IMR-90 (cell line): Measurements from ENCODE around the gene TCERG1L. TPM values are rescaled to one million over a fixed set of nuclear protein-coding genes. Genes with fewer than 3 reads are reported as not detected.

Experiments
- ATAC-seq: fragments of 200-7000 bp; cut with Tn5 transposase; 2 replicates; pipeline ENCODE4 v1.9.1; 2020; ENCODE audit warnings: low read depth, mild to moderate bottlenecking, moderate library complexity
- BruUV-seq: library from RNA; stranded (reverse); fragments of 400-500 nt; replicated peaks from 2 replicates; lab custom pipeline; 2021; lab: Mats Ljungman, UMichigan
- CTCF ChIA-PET: fragments of 300-600 bp; formaldehyde crosslinking; extraction: SDS; loops from one replicate; lab custom pipeline; 2021; ENCODE audit warnings: antibody characterized with exemption; lab: Yijun Ruan, JAX
- POLR2A ChIA-PET: fragments of 300-600 bp; sonication (Branson Sonifier 250); formaldehyde crosslinking; loops from one replicate; lab custom pipeline; 2022; ENCODE audit warnings: antibody characterized with exemption; ENCODE audit not compliant: unreplicated experiment; lab: Charles Lee
- DNase-seq: peaks from one replicate; pipeline ENCODE4 v3.0.0; 2013
- H2AFZ ChIP-seq: replicated peaks from 2 replicates; pipeline ENCODE3; 2013; ENCODE audit warnings: low read length, mild to moderate bottlenecking; ENCODE audit not compliant: poor library complexity
- H2AK5ac ChIP-seq: 2 replicates; pipeline ENCODE4 v1.6.1; 2013; ENCODE audit warnings: low read depth, low read length, inconsistent platforms
- H2AK9ac ChIP-seq: replicated peaks from 2 replicates; pipeline ENCODE3; 2013; ENCODE audit warnings: mild to moderate bottlenecking, low read depth, low read length, moderate library complexity; ENCODE audit not compliant: poor library complexity
- H2BK120ac ChIP-seq: 2 replicates; pipeline ENCODE4 v1.6.1; 2013; ENCODE audit warnings: low read depth, low read length, inconsistent platforms
- H2BK15ac ChIP-seq: 3 replicates; pipeline ENCODE4 v1.6.1; 2013; ENCODE audit warnings: low read depth, low read length, inconsistent platforms
- H2BK20ac ChIP-seq: 2 replicates; pipeline ENCODE4 v1.6.1; 2013; ENCODE audit warnings: low read depth, mild to moderate bottlenecking, inconsistent platforms, low read length, moderate library complexity
- H2BK5ac ChIP-seq: 2 replicates; pipeline ENCODE4 v1.6.1; 2013; ENCODE audit warnings: mild to moderate bottlenecking, low read depth, low read length, inconsistent platforms; ENCODE audit not compliant: poor library complexity, severe bottlenecking
- H3K14ac ChIP-seq: replicated peaks from 2 replicates; pipeline ENCODE4 v1.6.1; 2013; ENCODE audit warnings: low read depth, low read length, inconsistent platforms
- H3K18ac ChIP-seq: 2 replicates; pipeline ENCODE4 v1.6.1; 2013; ENCODE audit warnings: low read depth, low read length, control low read depth
- H3K23ac ChIP-seq: 2 replicates; pipeline ENCODE4 v1.6.1; 2013; ENCODE audit warnings: low read depth, low read length, inconsistent platforms
- H3K27ac ChIP-seq: 2 replicates; pipeline ENCODE4 v1.5.1; 2013; ENCODE audit warnings: mild to moderate bottlenecking, control low read depth, low read length; ENCODE audit not compliant: insufficient read depth
- H3K27me3 ChIP-seq: 2 replicates; pipeline ENCODE4 v1.6.1; 2013; ENCODE audit warnings: low read length; ENCODE audit not compliant: control insufficient read depth, insufficient read depth
- H3K36me3 ChIP-seq: 2 replicates; pipeline ENCODE4 v1.6.1; 2013; ENCODE audit warnings: low read length, mixed read lengths; ENCODE audit not compliant: control insufficient read depth, insufficient read depth
- H3K4ac ChIP-seq: 2 replicates; pipeline ENCODE4 v1.6.1; 2013; ENCODE audit warnings: low read depth, low read length, inconsistent platforms
- H3K4me1 ChIP-seq: 2 replicates; pipeline ENCODE4 v1.6.1; 2013; ENCODE audit warnings: low read length, mixed read lengths; ENCODE audit not compliant: control insufficient read depth, insufficient read depth
- H3K4me2 ChIP-seq: 2 replicates; pipeline ENCODE4 v1.6.1; 2013; ENCODE audit warnings: low read depth, mild to moderate bottlenecking, control low read depth, low read length, moderate library complexity
- H3K4me3 ChIP-seq: 2 replicates; pipeline ENCODE4 v1.5.1; 2013; ENCODE audit warnings: low read depth, mild to moderate bottlenecking, control low read depth, low read length, moderate library complexity; ENCODE audit not compliant: insufficient read depth
- H3K56ac ChIP-seq: 2 replicates; pipeline ENCODE4 v1.6.1; 2013; ENCODE audit warnings: low read length, inconsistent platforms; ENCODE audit not compliant: insufficient read depth; ENCODE audit errors: extremely low read depth
- H3K79me1 ChIP-seq, 2 experiments: 2 replicates each; pipeline ENCODE4 v1.6.1; 2013; ENCODE audit warnings: low read length in 2 of 2, inconsistent platforms in 1 of 2, low read depth in 1 of 2
- H3K9ac ChIP-seq: 2 replicates; pipeline ENCODE4 v1.6.1; 2013; ENCODE audit warnings: low read depth, low read length, control low read depth
- H3K9me1 ChIP-seq: 2 replicates; pipeline ENCODE4 v1.6.1; 2013; ENCODE audit warnings: low read length, inconsistent platforms; ENCODE audit not compliant: insufficient read depth
- H3K9me3 ChIP-seq: 2 replicates; pipeline ENCODE4 v1.6.1; 2013; ENCODE audit warnings: low read length; ENCODE audit not compliant: control insufficient read depth, insufficient read depth
- H4K20me1 ChIP-seq: 2 replicates; pipeline ENCODE4 v1.6.1; 2013; ENCODE audit warnings: low read length, inconsistent platforms; ENCODE audit not compliant: insufficient read depth
- H4K5ac ChIP-seq: 2 replicates; pipeline ENCODE4 v1.6.1; 2013; ENCODE audit warnings: mild to moderate bottlenecking, low read depth, low read length, control low read depth
- H4K8ac ChIP-seq, 2 experiments: 2 replicates each; pipeline ENCODE4 v1.6.1; 2013; ENCODE audit warnings: low read depth in 2 of 2, low read length in 2 of 2, control low read depth in 1 of 2, inconsistent platforms in 1 of 2
- H4K91ac ChIP-seq: 2 replicates; pipeline ENCODE4 v1.6.1; 2013; ENCODE audit warnings: low read depth, low read length, inconsistent platforms; ENCODE audit not compliant: insufficient read depth
- whole genome bisulfite sequencing, 2 experiments: methylation state at CpG; one replicate each; pipeline versions ENCODE4 v1.1.5 to v1.1.7; 2013; ENCODE audit warnings: missing lambda C conversion rate in 2 of 2; ENCODE audit not compliant: insufficient read length in 1 of 2; ENCODE audit errors: extremely low coverage in 2 of 2; 5-methylcytosine and 5-hydroxymethylcytosine counted together
- dilution Hi-C: fragments of 300-500 bp; cut with HindIII; formaldehyde crosslinking; loops from one replicate; pipeline ENCODE4 v1.14.3; 2018; ENCODE audit warnings: low sequenced_read_pairs; ENCODE audit not compliant: unreplicated experiment
- in situ Hi-C: fragments of 300-500 bp; cut with MboI; formaldehyde crosslinking; loops from 3 replicates; pipeline ENCODE4 v1.14.3; 2019; ENCODE audit warnings: low sequenced_read_pairs, inconsistent platforms, mixed read lengths
- intact Hi-C: fragments of 100-400 bp; cut with micrococcal nuclease; formaldehyde crosslinking; loops from 2 replicates; pipeline ENCODE4 v1.10.0; 2022
- polyA plus RNA-seq, 3 experiments: library from polyadenylated mRNA; depleted of rRNA; stranded (reverse); fragments of >200 nt; gene quantifications; 2 replicates each; pipeline ENCODE4 v1.2.3, GENCODE V29; 2012; ENCODE audit warnings: low replicate concordance in 1 of 3
- total RNA-seq: library from RNA; depleted of rRNA; stranded (reverse); fragments of >200 nt; gene quantifications from 2 replicates; pipeline ENCODE4 v1.2.3, GENCODE V29; 2012
- TF ChIP-seq, protein P1 (sequence below): fragments of 150-350 bp; IDR thresholded peaks from 2 replicates; pipeline ENCODE4 v1.6.1; 2017; ENCODE audit warnings: mild to moderate bottlenecking, antibody characterized with exemption, low read length, low read depth

The TCERG1L gene
- total and polyA plus RNA-seq, 2 of the 4 experiments (the other 2 are of a cell fraction): not detected

DNA sequence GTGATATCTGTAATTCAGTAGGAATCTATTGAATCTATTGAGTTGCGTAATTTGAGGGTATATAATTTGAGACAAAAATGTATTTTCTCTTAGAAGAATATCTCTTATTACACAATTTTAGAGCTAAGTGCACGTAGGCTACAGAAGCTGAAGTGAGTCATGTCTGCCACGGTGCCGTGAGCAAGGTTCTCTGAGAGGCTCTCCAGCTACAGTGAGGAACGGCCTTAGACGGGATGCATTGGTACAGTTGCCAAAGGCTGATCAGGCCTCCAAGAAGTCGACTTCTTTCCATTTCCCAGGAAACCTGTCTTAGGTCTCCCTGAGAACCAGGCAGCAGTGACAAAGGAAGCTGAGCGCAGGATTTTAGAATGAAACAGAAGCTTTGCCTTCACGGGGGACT is 28.6 kb downstream of the TCERG1L start:
- Histone ChIP-seq H2BK5ac (no peak overlapping the region), H2AK9ac (no peak overlapping the region), H3K4me3 (no peak overlapping the region), H3K27me3 (no peaks in the 10 kb centered on the region), H3K18ac (no peak overlapping the region), H3K23ac (no peak overlapping the region), H3K4ac (no peak overlapping the region), H2BK120ac (no peak overlapping the region), H4K8ac (no peak overlapping the region), H3K79me1 (no peaks in the 10 kb centered on the region), H3K4me1 (no peaks in the 10 kb centered on the region), H2AFZ (no peak overlapping the region), H2BK20ac (no peak overlapping the region), H3K9me1 (no peaks in the 10 kb centered on the region), H3K4me2 (no peak overlapping the region), H4K20me1 (no peaks in the 10 kb centered on the region), H3K14ac (no peak overlapping the region), H2AK5ac (no peak overlapping the region), H4K91ac (no peak overlapping the region), H3K36me3 (no peaks in the 10 kb centered on the region), H3K56ac (no peak overlapping the region), H3K9ac (no peak overlapping the region), H4K5ac (no peak overlapping the region), H3K27ac (no peak overlapping the region), H3K9me3 (peaks cover 27% of the 10 kb centered on the region), H2BK15ac (no peak overlapping the region)
- intact Hi-C loops: no loop called here
- ATAC-seq (no peak), DNase-seq (no peak)
- POLR2A ChIA-PET: no interaction called here
- BruUV-seq: no TSS peak
- in situ Hi-C loops: no loop called here
- TF ChIP-seq, protein P1, sequence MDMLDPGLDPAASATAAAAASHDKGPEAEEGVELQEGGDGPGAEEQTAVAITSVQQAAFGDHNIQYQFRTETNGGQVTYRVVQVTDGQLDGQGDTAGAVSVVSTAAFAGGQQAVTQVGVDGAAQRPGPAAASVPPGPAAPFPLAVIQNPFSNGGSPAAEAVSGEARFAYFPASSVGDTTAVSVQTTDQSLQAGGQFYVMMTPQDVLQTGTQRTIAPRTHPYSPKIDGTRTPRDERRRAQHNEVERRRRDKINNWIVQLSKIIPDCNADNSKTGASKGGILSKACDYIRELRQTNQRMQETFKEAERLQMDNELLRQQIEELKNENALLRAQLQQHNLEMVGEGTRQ: no peak
- CTCF ChIA-PET: no interaction called here
- no CpG with 5 or more reads among the region's 9 CpGs for WGBS, 2 experiments
- dilution Hi-C loops: no loop called here
